Spleen (tissue), 7 donors: ENCODE measurements around the gene MRPL44.

Source experiments
- CTCF ChIP-seq, 11 experiments: fragments of 200-600 bp in 7 of 11; fragments of 450-650 bp in 4 of 11; sonication (generic) in 4 of 11; IDR thresholded peaks in 8 of 11; conservative IDR thresholded peaks in 3 of 11; 1 replicate in 7 of 11; 2 replicates in 4 of 11; pipeline versions ENCODE4 v1.4.0 to v1.8.0; 2016 to 2021; ENCODE audit warnings: antibody characterized with exemption in 11 of 11, inconsistent platforms in 4 of 11, mild to moderate bottlenecking in 1 of 11
- POLR2A ChIP-seq, 3 donors: fragments of 450-650 bp; IDR thresholded peaks; one replicate each; pipeline ENCODE4 v1.5.1; 2017; ENCODE audit warnings: antibody characterized with exemption in 3 of 3, mild to moderate bottlenecking in 1 of 3
- POLR2AphosphoS5 ChIP-seq, 3 donors: sonication (generic); formaldehyde crosslinking; IDR thresholded peaks; one replicate each; pipeline ENCODE4 v1.5.1; 2017; ENCODE audit warnings: antibody characterized with exemption in 3 of 3
- donor health status: DM: no; HTN: no; CAD: no; lungs with moderate emphysema.
- donor health status: DM: no; HTN: no; CAD: no.
- donor health status: DM: no; HTN: no; CAD: no.

GRCh38 chr2:223981241-223981640 is 24.0 kb downstream of the MRPL44 start:
- TF ChIP-seq CTCF (IDR thresholded peaks at IDR 0.05 in 8 of 11, conservative IDR thresholded peaks at IDR 0.05 in 3 of 11) (no peak), POLR2A (IDR thresholded peaks at IDR 0.05) (no peak), POLR2AphosphoS5 (IDR thresholded peaks at IDR 0.05) (no peak)
